CD14-positive monocyte (primary cell): ENCODE results near the gene PCID2. TPM values are rescaled to one million over a fixed set of nuclear protein-coding genes. Genes with fewer than 3 reads are reported as not detected.

Experiments
- DNase-seq, 3 donors: peaks; one replicate each; pipeline ENCODE4 v3.0.0-alpha.2; 2011 to 2022
- H2AFZ ChIP-seq: 2 replicates; pipeline ENCODE4 v1.6.0; 2012; ENCODE audit warnings: mild to moderate bottlenecking, low read depth, low read length, inconsistent platforms; ENCODE audit not compliant: insufficient read depth, poor library complexity, severe bottlenecking
- H3K27ac ChIP-seq, 2 donors: 1 replicate in 1 of 2; 2 replicates in 1 of 2; pipeline ENCODE4 v1.5.1; 2012 to 2013; ENCODE audit warnings: low read length in 2 of 2, control low read depth in 1 of 2, inconsistent platforms in 1 of 2, low read depth in 1 of 2, mild to moderate bottlenecking in 1 of 2
- H3K27me3 ChIP-seq, 2 donors: one replicate each; pipeline versions ENCODE4 v1.6.0 to v1.6.1; 2011 to 2013; ENCODE audit warnings: low read length in 2 of 2; ENCODE audit not compliant: control insufficient read depth in 2 of 2, insufficient read depth in 2 of 2
- H3K36me3 ChIP-seq, 2 donors: replicated peaks in 1 of 2; 1 replicate in 1 of 2; 2 replicates in 1 of 2; pipeline versions ENCODE4 v1.5.1 to v1.6.1; 2012 to 2013; ENCODE audit warnings: low read length in 2 of 2, control low read depth in 1 of 2, inconsistent platforms in 1 of 2, mild to moderate bottlenecking in 1 of 2; ENCODE audit not compliant: insufficient read depth in 2 of 2, control insufficient read depth in 1 of 2
- H3K4me1 ChIP-seq, 2 donors: 1 replicate in 1 of 2; 2 replicates in 1 of 2; pipeline versions ENCODE4 v1.5.1 to v1.6.1; 2012 to 2013; ENCODE audit warnings: low read length in 2 of 2, control low read depth in 1 of 2, inconsistent platforms in 1 of 2, mild to moderate bottlenecking in 1 of 2, moderate library complexity in 1 of 2; ENCODE audit not compliant: insufficient read depth in 2 of 2, control insufficient read depth in 1 of 2
- H3K4me2 ChIP-seq: replicated peaks from 2 replicates; pipeline ENCODE3; 2012; ENCODE audit warnings: low read length, moderate library complexity, mild to moderate bottlenecking; ENCODE audit not compliant: poor library complexity, severe bottlenecking; ENCODE audit errors: extremely low read depth
- H3K4me3 ChIP-seq, 3 experiments: fragments of 200-600 bp in 1 of 3; sonication (generic) in 1 of 3; replicated peaks in 1 of 3; 1 replicate in 2 of 3; 2 replicates in 1 of 3; pipeline ENCODE4 v1.5.1; 2011 to 2013; ENCODE audit warnings: low read length in 3 of 3, mild to moderate bottlenecking in 3 of 3, control low read depth in 2 of 3, low read depth in 2 of 3, inconsistent platforms in 1 of 3, moderate library complexity in 1 of 3
- H3K79me2 ChIP-seq: 2 replicates; pipeline ENCODE4 v1.6.0; 2012; ENCODE audit warnings: mild to moderate bottlenecking, control low read depth, inconsistent platforms, low read length, moderate library complexity; ENCODE audit not compliant: insufficient read depth
- H3K9ac ChIP-seq: 2 replicates; pipeline ENCODE4 v1.6.0; 2017; ENCODE audit warnings: low read length, mild to moderate bottlenecking; ENCODE audit not compliant: insufficient read depth, poor library complexity, severe bottlenecking
- H3K9me3 ChIP-seq, 2 donors: replicated peaks in 1 of 2; 1 replicate in 1 of 2; 2 replicates in 1 of 2; pipeline versions ENCODE4 v1.5.1 to v1.6.1; 2012 to 2013; ENCODE audit warnings: low read length in 2 of 2, control low read depth in 1 of 2; ENCODE audit not compliant: control insufficient read depth in 1 of 2, insufficient read depth in 1 of 2
- H4K20me1 ChIP-seq: 2 replicates; pipeline ENCODE4 v1.6.0; 2012; ENCODE audit warnings: mild to moderate bottlenecking, low read length, control low read depth, moderate library complexity; ENCODE audit not compliant: insufficient read depth
- H3K27ac Mint-ChIP-seq, 7 donors: one replicate each; pipeline ENCODE4 v1.8.0; 2020; ENCODE audit warnings: mild to moderate bottlenecking in 7 of 7, mixed read lengths in 7 of 7, moderate library complexity in 6 of 7, inconsistent platforms in 2 of 7
- H3K27me3 Mint-ChIP-seq, 3 donors: one replicate each; pipeline ENCODE4 v1.8.0; 2021 to 2022; ENCODE audit warnings: low read depth in 3 of 3, mild to moderate bottlenecking in 3 of 3, mixed read lengths in 3 of 3, moderate library complexity in 3 of 3, inconsistent platforms in 1 of 3
- H3K36me3 Mint-ChIP-seq, 2 donors: one replicate each; pipeline ENCODE4 v1.8.0; 2020; ENCODE audit warnings: mixed read lengths in 2 of 2, inconsistent platforms in 1 of 2, mild to moderate bottlenecking in 1 of 2
- H3K4me1 Mint-ChIP-seq: one replicate; pipeline ENCODE4 v1.8.0; 2020; ENCODE audit warnings: mild to moderate bottlenecking, mixed read lengths
- H3K4me3 Mint-ChIP-seq, 2 donors: one replicate each; pipeline ENCODE4 v1.8.0; 2020; ENCODE audit warnings: mild to moderate bottlenecking in 2 of 2, mixed read lengths in 2 of 2, moderate library complexity in 1 of 2
- H3K9me3 Mint-ChIP-seq, 7 donors: one replicate each; pipeline ENCODE4 v1.8.0; 2020 to 2022; ENCODE audit warnings: mixed read lengths in 7 of 7, mild to moderate bottlenecking in 6 of 7, moderate library complexity in 6 of 7, inconsistent platforms in 2 of 7
- CTCF ChIP-seq: fragments of 200-600 bp; IDR thresholded peaks from one replicate; pipeline ENCODE4 v1.8.0; 2022; ENCODE audit warnings: antibody characterized with exemption, mild to moderate bottlenecking
- WGBS: methylation state at CpG from one replicate; pipeline ENCODE4 v1.1.5; 2013; ENCODE audit warnings: missing lambda C conversion rate; ENCODE audit not compliant: insufficient coverage; 5-methylcytosine and 5-hydroxymethylcytosine counted together
- intact Hi-C, 2 donors: fragments of 100-400 bp; cut with micrococcal nuclease; formaldehyde crosslinking; loops; one replicate each; pipeline versions ENCODE4 v1.15.0 to v1.15.1; 2023
- polyA plus RNA-seq, 3 donors: library from polyadenylated mRNA; depleted of rRNA in 1 of 3; unstranded in 2 of 3; stranded (reverse) in 1 of 3; fragments of 300-500 nt in 2 of 3; fragments of >200 nt in 1 of 3; fragmentation: Illumina TruSeq in 2 of 3; gene quantifications; 1 replicate in 2 of 3; 2 replicates in 1 of 3; pipeline ENCODE4 v1.2.3, GENCODE V29; 2012 to 2021

The PCID2 gene
- polyA plus RNA-seq, 3 donors = 31.5 to 39.8 (median 34.2) TPM

DNA sequence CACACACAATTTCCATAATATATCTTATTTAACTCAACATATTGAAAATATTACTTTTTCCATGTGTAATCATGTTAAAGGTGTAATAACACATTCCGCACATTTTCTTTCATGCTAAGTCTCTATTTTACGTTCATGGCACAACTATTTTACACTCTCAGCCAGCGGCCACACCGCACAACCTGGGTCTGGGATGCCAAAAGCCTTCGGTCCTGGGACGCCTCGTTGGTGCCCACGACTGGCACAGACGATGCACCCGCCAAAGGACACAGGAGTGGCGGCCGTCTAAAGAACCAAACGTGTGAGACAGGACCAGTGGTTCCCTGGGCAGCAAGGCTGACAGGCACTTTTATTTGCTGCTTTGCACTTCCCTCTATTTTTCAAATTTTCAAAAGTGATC lies 60.1 kb downstream of the PCID2 start:
- Histone ChIP-seq H3K36me3 (no peaks in the 10 kb centered on the region), H3K4me1 (peaks cover 15 to 16% of the 10 kb centered on the region in 2 donors), H3K9ac (no peak overlapping the region), H3K79me2 (no peaks in the 10 kb centered on the region), H4K20me1 (no peaks in the 10 kb centered on the region), H2AFZ (no peak overlapping the region), H3K27me3 (peaks cover 13 to 27% of the 10 kb centered on the region in 2 donors), H3K9me3 (peaks cover 0 to 4% of the 10 kb centered on the region in 2 donors), H3K4me3 (no peak overlapping the region), H3K4me2 (no peak overlapping the region), H3K27ac (no peak overlapping the region)
- no peak for TF ChIP-seq CTCF
- DNase-seq = no peak
- Mint-ChIP-seq H3K4me3 (no peak overlapping the region), H3K9me3 (peaks cover 2 to 16% (median 11%) of the 10 kb centered on the region in 7 donors), H3K36me3 (peaks cover 6 to 7% of the 10 kb centered on the region in 2 donors), H3K4me1 (peaks cover 15% of the 10 kb centered on the region), H3K27ac (no peak overlapping the region), H3K27me3 (peaks cover 23 to 34% (median 32%) of the 10 kb centered on the region in 3 donors)
- intact Hi-C loops = no loop called here
- WGBS = 96% methylated on average over 10 of the region's 13 CpGs

DNA sequence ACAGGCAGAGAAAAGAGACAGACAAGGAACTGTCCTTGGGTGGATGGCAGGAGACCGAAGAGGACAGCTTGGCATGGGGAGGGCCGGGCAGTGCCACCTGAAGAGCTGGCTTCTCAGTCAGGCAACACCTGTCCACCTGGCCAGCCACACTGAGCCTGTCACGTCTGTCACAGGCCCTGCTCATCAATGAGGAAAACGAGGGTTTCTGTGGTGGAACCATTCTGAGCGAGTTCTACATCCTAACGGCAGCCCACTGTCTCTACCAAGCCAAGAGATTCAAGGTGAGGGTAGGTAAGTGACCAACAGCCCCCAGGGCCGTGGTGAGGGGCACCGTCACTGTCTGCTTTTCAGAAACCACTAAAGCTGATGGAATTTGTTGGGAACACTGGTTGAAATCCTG lies 61.3 kb downstream of the PCID2 start:
- H3K27ac ChIP-seq = no peak overlapping the region
- peaks cover 5% of the 10 kb centered on the region for H3K4me1 Mint-ChIP-seq
- no peak overlapping the region for H3K4me3 ChIP-seq
- H3K27me3 ChIP-seq = peaks cover 4 to 16% of the 10 kb centered on the region in 2 donors
- H3K9me3 Mint-ChIP-seq = peaks cover 2 to 11% (median 5%) of the 10 kb centered on the region in 7 donors
- no peak for DNase-seq
- no peak for TF ChIP-seq CTCF
- no peak overlapping the region for H2AFZ ChIP-seq
- no peak overlapping the region for H3K9ac ChIP-seq
- H3K9me3 ChIP-seq = peaks cover 0 to 3% of the 10 kb centered on the region in 2 donors
- H3K4me2 ChIP-seq = no peak overlapping the region
- peaks cover 3 to 4% of the 10 kb centered on the region in 2 donors for H3K4me1 ChIP-seq
- 88% methylated on average over 6 of the region's 8 CpGs for WGBS
- no peaks in the 10 kb centered on the region for H3K79me2 ChIP-seq
- H3K4me3 Mint-ChIP-seq = no peak overlapping the region
- peaks cover 0 to under 1% of the 10 kb centered on the region in 2 donors for H3K36me3 Mint-ChIP-seq
- no peaks in the 10 kb centered on the region for H4K20me1 ChIP-seq
- H3K27ac Mint-ChIP-seq = peak overlapping the region in 2 of 7 donors; percentile 43 to 62
- H3K27me3 Mint-ChIP-seq = peaks cover 15 to 23% (median 22%) of the 10 kb centered on the region in 3 donors
- no peaks in the 10 kb centered on the region for H3K36me3 ChIP-seq
- intact Hi-C loops = no loop called here
